GM18502 (cell line): ENCODE results near the gene CACNA2D1.

ENCODE experiments used
- ATAC-seq: cut with Tn5 transposase; IDR thresholded peaks from one replicate; pipeline ENCODE4 v1.9.1; 2021; ENCODE audit warnings: mild to moderate bottlenecking; ENCODE audit not compliant: unreplicated experiment, poor library complexity

CACNA2D1 gene

GRCh38 chr7:82067628-82068264 lies 375.8 kb downstream of the CACNA2D1 start:
- no peak for ATAC-seq

GRCh38 chr7:82057476-82057875 lies 386.1 kb downstream of the CACNA2D1 start:
- no peak for ATAC-seq

GRCh38 chr7:82056282-82056681 lies 387.3 kb downstream of the CACNA2D1 start:
- no peak for ATAC-seq

- no peak for ATAC-seq
These were observed 389.0 kb downstream of the CACNA2D1 start for GRCh38 chr7:82054544-82054943.

GRCh38 chr7:82053453-82054032 lies 390.0 kb downstream of the CACNA2D1 start:
- ATAC-seq = no peak

GRCh38 chr7:82051601-82052000 lies 392.0 kb downstream of the CACNA2D1 start:
- ATAC-seq = no peak

GRCh38 chr7:82050792-82051191 lies 392.8 kb downstream of the CACNA2D1 start:
- ATAC-seq = no peak

GRCh38 chr7:82049891-82050533 lies 393.6 kb downstream of the CACNA2D1 start:
- ATAC-seq = no peak

- no peak for ATAC-seq
These were observed 394.1 kb downstream of the CACNA2D1 start for GRCh38 chr7:82049442-82049841.

GRCh38 chr7:82044497-82045080 lies 399.0 kb downstream of the CACNA2D1 start:
- ATAC-seq = peak; percentile 86

GRCh38 chr7:82039621-82040020 lies 404.0 kb downstream of the CACNA2D1 start:
- no peak for ATAC-seq

- ATAC-seq = no peak
These were observed 407.3 kb downstream of the CACNA2D1 start for GRCh38 chr7:82036146-82036886.

GRCh38 chr7:82035456-82035855 lies 408.1 kb downstream of the CACNA2D1 start:
- no peak for ATAC-seq

- ATAC-seq = no peak
These were observed 410.7 kb downstream of the CACNA2D1 start for GRCh38 chr7:82032901-82033300.

GRCh38 chr7:82029236-82029913 lies 414.2 kb downstream of the CACNA2D1 start:
- ATAC-seq = no peak

- ATAC-seq = no peak
These were observed 415.5 kb downstream of the CACNA2D1 start for GRCh38 chr7:82028097-82028496.

GRCh38 chr7:82021713-82022112 lies 421.9 kb downstream of the CACNA2D1 start:
- ATAC-seq = no peak

- no peak for ATAC-seq
These were observed 422.5 kb downstream of the CACNA2D1 start for GRCh38 chr7:82021036-82021435.

- ATAC-seq = no peak
These were observed 423.8 kb downstream of the CACNA2D1 start for GRCh38 chr7:82019551-82020475.
